Hepatocyte (in vitro differentiated cells): ENCODE measurements around the gene ACRBP. TPM values are rescaled to one million over a fixed set of nuclear protein-coding genes. Genes with fewer than 3 reads are reported as not detected.
A peak's percentile ranks its signal among the peaks of the same experiment; 100 is the strongest.

Experiments
- DNase-seq: peaks from one replicate; pipeline ENCODE4 v3.0.0-alpha.2; 2016; ENCODE audit warnings: low spot score
- H2AFZ ChIP-seq: fragments of 200-600 bp; sonication (generic); 2 replicates; pipeline ENCODE4 v1.6.0; 2016; ENCODE audit warnings: antibody characterized with exemption, mild to moderate bottlenecking
- H3K27ac ChIP-seq: fragments of 200-600 bp; sonication (generic); 2 replicates; pipeline ENCODE4 v1.5.1; 2016; ENCODE audit warnings: mild to moderate bottlenecking
- H3K27me3 ChIP-seq: fragments of 200-600 bp; sonication (generic); 2 replicates; pipeline ENCODE4 v1.6.1; 2016
- H3K36me3 ChIP-seq: fragments of 200-600 bp; sonication (generic); replicated peaks from 2 replicates; pipeline ENCODE4 v1.5.1; 2016; ENCODE audit warnings: low read depth; ENCODE audit not compliant: insufficient read depth
- H3K4me1 ChIP-seq: fragments of 200-600 bp; sonication (generic); 2 replicates; pipeline ENCODE4 v1.5.1; 2016; ENCODE audit warnings: mild to moderate bottlenecking, moderate library complexity; ENCODE audit not compliant: insufficient read depth
- H3K4me2 ChIP-seq: fragments of 200-600 bp; sonication (generic); 2 replicates; pipeline ENCODE4 v1.6.0; 2016
- H3K4me3 ChIP-seq: fragments of 200-600 bp; sonication (generic); 2 replicates; pipeline ENCODE4 v1.5.1; 2016; ENCODE audit warnings: mild to moderate bottlenecking
- H3K79me2 ChIP-seq: fragments of 200-600 bp; sonication (generic); 2 replicates; pipeline ENCODE4 v1.6.0; 2017; ENCODE audit warnings: mild to moderate bottlenecking
- H3K9me2 ChIP-seq: fragments of 200-600 bp; sonication (generic); replicated peaks from 2 replicates; pipeline ENCODE4 v1.6.0; 2017; ENCODE audit warnings: mild to moderate bottlenecking; ENCODE audit not compliant: insufficient read depth
- H3K9me3 ChIP-seq: fragments of 200-600 bp; sonication (generic); 2 replicates; pipeline ENCODE4 v1.5.1; 2016; ENCODE audit warnings: low read depth, mild to moderate bottlenecking
- H4K20me1 ChIP-seq: fragments of 200-600 bp; sonication (generic); 2 replicates; pipeline ENCODE4 v1.6.0; 2016; ENCODE audit warnings: mild to moderate bottlenecking; ENCODE audit not compliant: insufficient read depth, poor library complexity, severe bottlenecking
- EZH2 ChIP-seq: fragments of 200-600 bp; sonication (generic); IDR thresholded peaks from 2 replicates; pipeline ENCODE4 v1.6.1; 2016; ENCODE audit warnings: antibody characterized with exemption, mild to moderate bottlenecking, borderline replicate concordance
- EZH2phosphoT487 ChIP-seq: fragments of 200-600 bp; sonication (generic); IDR thresholded peaks from one replicate; pipeline ENCODE4 v1.6.1; 2018; ENCODE audit warnings: antibody characterized with exemption, mild to moderate bottlenecking, low read depth, moderate library complexity; ENCODE audit not compliant: unreplicated experiment, severe bottlenecking
- WGBS: methylation state at CpG from one replicate; pipeline ENCODE4 v1.1.6; 2016; ENCODE audit warnings: low lambda C conversion rate; ENCODE audit errors: missing lambda C conversion rate; 5-methylcytosine and 5-hydroxymethylcytosine counted together
- polyA plus RNA-seq: library from polyadenylated mRNA; unstranded; fragments of >200 nt; fragmentation: Nextera tagmentation; extraction: Ambion mirVana; gene quantifications from 2 replicates; pipeline ENCODE4 v1.2.1, GENCODE V29; 2016
- total RNA-seq: library from RNA; depleted of rRNA; stranded (reverse); fragments of >200 nt; gene quantifications from 2 replicates; pipeline ENCODE4 v1.2.3, GENCODE V29; 2014
- TF ChIP-seq, protein P1 (sequence below): fragments of 200-600 bp; sonication (generic); IDR thresholded peaks from 2 replicates; pipeline ENCODE4 v1.5.1; 2016; ENCODE audit warnings: antibody characterized with exemption, mild to moderate bottlenecking; ENCODE audit not compliant: poor library complexity

ACRBP gene
- total and polyA plus RNA-seq, 2 experiments from 2014 or later: 0.20 to 0.62 TPM

DNA sequence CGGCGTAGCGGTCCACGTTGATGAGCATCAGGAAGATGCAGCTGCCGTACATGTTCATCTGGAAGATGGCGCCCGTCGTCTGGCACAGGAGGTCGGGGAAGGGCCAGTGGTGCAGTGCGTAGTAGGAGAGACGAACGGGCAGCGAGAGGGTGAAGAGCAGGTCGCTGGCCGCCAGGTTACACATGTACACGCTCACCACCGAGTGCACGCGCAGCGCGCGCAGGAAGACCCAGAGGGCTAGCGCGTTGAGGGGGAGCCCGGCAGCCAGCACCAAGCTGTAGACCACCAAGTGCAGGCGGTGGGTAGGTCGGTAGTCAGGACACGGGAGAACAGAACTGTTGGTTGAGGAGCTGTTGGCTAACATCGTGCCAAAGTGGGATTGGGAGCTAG, 26.4 kb downstream of the ACRBP start:
- no peak for DNase-seq
- Histone ChIP-seq H3K27me3 (peaks cover 3% of the 10 kb centered on the region), H3K27ac (no peak overlapping the region), H3K9me2 (no peaks in the 10 kb centered on the region), H3K9me3 (no peaks in the 10 kb centered on the region), H3K4me2 (no peak overlapping the region), H3K79me2 (no peaks in the 10 kb centered on the region), H3K36me3 (no peaks in the 10 kb centered on the region), H2AFZ (no peak overlapping the region), H3K4me3 (no peak overlapping the region), H4K20me1 (no peaks in the 10 kb centered on the region), H3K4me1 (no peaks in the 10 kb centered on the region)
- WGBS: 98% methylated on average over 29 of the region's 29 CpGs
- no peak for TF ChIP-seq EZH2
- TF ChIP-seq, protein P1, sequence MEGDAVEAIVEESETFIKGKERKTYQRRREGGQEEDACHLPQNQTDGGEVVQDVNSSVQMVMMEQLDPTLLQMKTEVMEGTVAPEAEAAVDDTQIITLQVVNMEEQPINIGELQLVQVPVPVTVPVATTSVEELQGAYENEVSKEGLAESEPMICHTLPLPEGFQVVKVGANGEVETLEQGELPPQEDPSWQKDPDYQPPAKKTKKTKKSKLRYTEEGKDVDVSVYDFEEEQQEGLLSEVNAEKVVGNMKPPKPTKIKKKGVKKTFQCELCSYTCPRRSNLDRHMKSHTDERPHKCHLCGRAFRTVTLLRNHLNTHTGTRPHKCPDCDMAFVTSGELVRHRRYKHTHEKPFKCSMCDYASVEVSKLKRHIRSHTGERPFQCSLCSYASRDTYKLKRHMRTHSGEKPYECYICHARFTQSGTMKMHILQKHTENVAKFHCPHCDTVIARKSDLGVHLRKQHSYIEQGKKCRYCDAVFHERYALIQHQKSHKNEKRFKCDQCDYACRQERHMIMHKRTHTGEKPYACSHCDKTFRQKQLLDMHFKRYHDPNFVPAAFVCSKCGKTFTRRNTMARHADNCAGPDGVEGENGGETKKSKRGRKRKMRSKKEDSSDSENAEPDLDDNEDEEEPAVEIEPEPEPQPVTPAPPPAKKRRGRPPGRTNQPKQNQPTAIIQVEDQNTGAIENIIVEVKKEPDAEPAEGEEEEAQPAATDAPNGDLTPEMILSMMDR: no peak
- no peak for TF ChIP-seq EZH2phosphoT487

DNA sequence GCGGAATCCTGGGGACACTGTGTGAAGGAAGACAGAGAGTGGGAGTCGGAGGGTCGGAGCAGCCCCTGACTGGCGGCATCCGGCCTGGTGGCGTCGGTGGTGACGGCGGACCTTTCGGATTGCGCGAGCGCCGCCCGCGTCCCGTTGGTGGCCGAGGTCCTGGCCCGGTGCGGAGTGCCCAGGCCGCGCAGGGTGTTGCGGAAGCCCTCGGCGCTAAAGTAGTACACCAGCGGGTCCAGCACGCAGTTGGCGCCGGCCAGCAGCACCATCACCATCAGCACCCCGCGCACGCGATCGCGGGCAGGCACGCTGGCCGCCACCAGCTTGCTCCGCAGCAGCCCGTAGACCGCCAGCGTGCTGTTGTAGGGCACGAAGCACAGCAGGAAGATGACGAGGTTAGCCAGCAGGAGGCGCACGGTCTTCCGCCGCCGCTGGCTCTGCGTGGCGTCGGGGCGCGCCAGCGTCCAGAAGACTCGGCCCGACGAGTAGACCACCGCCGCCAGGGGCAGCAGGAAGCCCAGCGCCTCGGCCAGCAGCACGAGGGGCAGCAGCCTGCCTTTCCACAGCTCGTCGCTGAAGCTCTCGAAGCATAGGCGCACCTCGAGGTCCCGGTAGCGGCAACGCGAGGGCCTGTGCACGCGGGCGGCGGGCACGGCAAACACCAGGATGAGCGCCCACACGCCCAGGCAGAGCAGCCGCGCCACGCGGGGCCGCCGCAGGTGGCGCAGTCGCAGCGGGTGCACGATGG, 26.9 kb downstream of the ACRBP start:
- WGBS: 45% methylated on average over 86 of the region's 88 CpGs
- Histone ChIP-seq H3K9me2 (no peaks in the 10 kb centered on the region), H3K4me1 (no peaks in the 10 kb centered on the region), H3K36me3 (no peaks in the 10 kb centered on the region), H3K79me2 (no peaks in the 10 kb centered on the region), H3K9me3 (no peaks in the 10 kb centered on the region), H3K4me2 (peak overlapping the region; percentile 62), H3K27ac (no peak overlapping the region), H2AFZ (no peak overlapping the region), H3K27me3 (peaks cover 3% of the 10 kb centered on the region), H3K4me3 (no peak overlapping the region), H4K20me1 (no peaks in the 10 kb centered on the region)
- no peak for TF ChIP-seq EZH2phosphoT487
- TF ChIP-seq, protein P1: peak; percentile 50
- no peak for TF ChIP-seq EZH2
- DNase-seq: peak; percentile 66

DNA sequence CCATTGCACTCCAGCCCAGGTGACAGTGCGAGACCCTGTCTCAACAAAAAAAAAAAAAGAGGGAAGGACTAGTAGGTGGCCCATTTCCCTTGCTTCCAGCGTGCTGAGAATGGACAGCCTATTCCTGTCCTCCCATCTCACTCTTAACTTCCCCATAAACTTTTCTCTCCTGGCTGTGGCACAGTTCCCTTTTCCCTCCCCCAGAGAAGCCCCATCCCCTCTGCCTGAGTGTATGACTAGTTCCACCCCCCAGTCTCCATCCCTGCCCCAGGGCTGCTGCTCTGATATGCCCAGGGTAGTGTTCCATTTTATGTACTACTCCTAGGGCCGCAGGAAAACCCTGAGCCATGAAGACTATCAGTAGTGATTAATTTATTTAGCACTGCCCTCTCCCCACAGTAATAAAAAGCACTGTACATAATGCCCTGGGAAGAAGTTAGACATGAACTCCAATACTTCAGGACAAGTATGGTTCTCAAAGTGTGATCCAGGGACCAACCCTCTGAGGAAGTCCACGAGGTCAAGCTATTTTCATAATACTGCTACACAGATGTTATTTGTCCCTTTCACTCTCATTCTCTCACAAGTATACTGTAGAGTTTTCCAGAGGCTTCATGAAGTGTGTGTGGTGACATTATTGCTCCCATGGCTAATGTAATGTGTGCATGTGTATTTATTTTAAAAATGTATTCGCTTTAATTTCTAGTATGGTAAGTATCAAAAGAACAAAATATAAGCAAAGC, 28.6 kb downstream of the ACRBP start:
- 92% methylated on average over 5 of the region's 5 CpGs for WGBS
- Histone ChIP-seq H2AFZ (no peak overlapping the region), H3K9me3 (no peaks in the 10 kb centered on the region), H4K20me1 (no peaks in the 10 kb centered on the region), H3K36me3 (no peaks in the 10 kb centered on the region), H3K4me1 (peaks cover 8% of the 10 kb centered on the region), H3K4me2 (no peak overlapping the region), H3K27me3 (peaks cover 3% of the 10 kb centered on the region), H3K9me2 (no peaks in the 10 kb centered on the region), H3K4me3 (no peak overlapping the region), H3K27ac (no peak overlapping the region), H3K79me2 (no peaks in the 10 kb centered on the region)
- DNase-seq: no peak
- TF ChIP-seq, protein P1: no peak
- TF ChIP-seq EZH2 (no peak), EZH2phosphoT487 (no peak)
